Naive B cell (primary cell): Measurements from ENCODE around the gene GABRB1. TPM values are rescaled to one million over a fixed set of nuclear protein-coding genes. Genes with fewer than 3 reads are reported as not detected.

Experiments used
- ATAC-seq, 2 donors: fragments of 150-1000 bp; cut with Tn5 transposase; 2 replicates each; pipeline ENCODE4 v1.10.0; 2021; ENCODE audit warnings: low read depth in 2 of 2, mild to moderate bottlenecking in 2 of 2, moderate library complexity in 2 of 2
- DNase-seq: peaks from one replicate; pipeline ENCODE4 v3.0.0; 2022
- H3K27ac Mint-ChIP-seq, 6 donors: one replicate each; pipeline ENCODE4 v1.8.0; 2020 to 2022; ENCODE audit warnings: mild to moderate bottlenecking in 6 of 6, mixed read lengths in 6 of 6, moderate library complexity in 5 of 6, inconsistent platforms in 2 of 6
- H3K27me3 Mint-ChIP-seq, 3 donors: one replicate each; pipeline ENCODE4 v1.8.0; 2021 to 2022; ENCODE audit warnings: mixed read lengths in 3 of 3, mild to moderate bottlenecking in 1 of 3
- H3K36me3 Mint-ChIP-seq, 2 donors: one replicate each; pipeline ENCODE4 v1.8.0; 2020 to 2022; ENCODE audit warnings: mixed read lengths in 2 of 2, inconsistent platforms in 1 of 2, mild to moderate bottlenecking in 1 of 2
- H3K4me1 Mint-ChIP-seq, 3 donors: one replicate each; pipeline ENCODE4 v1.8.0; 2020 to 2022; ENCODE audit warnings: mixed read lengths in 3 of 3, inconsistent platforms in 1 of 3, mild to moderate bottlenecking in 1 of 3, moderate library complexity in 1 of 3
- H3K4me3 Mint-ChIP-seq, 8 donors: one replicate each; pipeline ENCODE4 v1.8.0; 2020 to 2022; ENCODE audit warnings: mild to moderate bottlenecking in 8 of 8, mixed read lengths in 8 of 8, moderate library complexity in 8 of 8, inconsistent platforms in 2 of 8
- H3K9me3 Mint-ChIP-seq, 7 donors: one replicate each; pipeline ENCODE4 v1.8.0; 2020 to 2022; ENCODE audit warnings: mixed read lengths in 7 of 7, mild to moderate bottlenecking in 5 of 7, inconsistent platforms in 2 of 7, moderate library complexity in 1 of 7
- polyA plus RNA-seq, 6 donors: library from polyadenylated mRNA; unstranded; fragments of 300-500 nt; fragmentation: Illumina TruSeq; gene quantifications; one replicate each; pipeline ENCODE4 v1.2.3, GENCODE V29; 2021; ENCODE audit warnings: low read depth in 6 of 6

The GABRB1 gene
- polyA plus RNA-seq, 6 donors from 2014 or later = not detected

GRCh38 chr4:47419296-47419695 lies 387.9 kb downstream of the GABRB1 start:
- ATAC-seq = no peak
- Mint-ChIP-seq H3K27me3 (peaks cover 0 to 8% (median 0%) of the 10 kb centered on the region in 3 donors), H3K4me3 (no peak overlapping the region), H3K27ac (no peak overlapping the region), H3K36me3 (no peaks in the 10 kb centered on the region), H3K4me1 (no peaks in the 10 kb centered on the region), H3K9me3 (peaks cover 0 to 3% (median 0%) of the 10 kb centered on the region in 7 donors)
- no peak for DNase-seq

DNA sequence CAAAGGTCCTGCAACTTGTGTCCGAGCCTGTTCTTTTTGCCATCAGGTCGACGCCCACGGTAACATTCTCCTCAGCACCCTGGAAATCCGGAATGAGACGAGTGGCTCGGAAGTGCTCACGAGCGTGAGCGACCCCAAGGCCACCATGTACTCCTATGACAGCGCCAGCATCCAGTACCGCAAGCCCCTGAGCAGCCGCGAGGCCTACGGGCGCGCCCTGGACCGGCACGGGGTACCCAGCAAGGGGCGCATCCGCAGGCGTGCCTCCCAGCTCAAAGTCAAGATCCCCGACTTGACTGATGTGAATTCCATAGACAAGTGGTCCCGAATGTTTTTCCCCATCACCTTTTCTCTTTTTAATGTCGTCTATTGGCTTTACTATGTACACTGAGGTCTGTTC lies 394.3 kb downstream of the GABRB1 start:
- no peak for DNase-seq
- Mint-ChIP-seq H3K4me3 (no peak overlapping the region), H3K27me3 (peaks cover 0 to 8% (median 0%) of the 10 kb centered on the region in 3 donors), H3K4me1 (no peaks in the 10 kb centered on the region), H3K36me3 (no peaks in the 10 kb centered on the region), H3K27ac (no peak overlapping the region), H3K9me3 (peaks cover 0 to 3% (median 0%) of the 10 kb centered on the region in 7 donors)
- no peak for ATAC-seq

- Mint-ChIP-seq H3K9me3 (peaks cover 0 to 2% (median 0%) of the 10 kb centered on the region in 7 donors), H3K4me3 (no peak overlapping the region), H3K27ac (no peak overlapping the region), H3K36me3 (no peaks in the 10 kb centered on the region), H3K27me3 (no peaks in the 10 kb centered on the region), H3K4me1 (no peaks in the 10 kb centered on the region)
- DNase-seq = no peak
- ATAC-seq = no peak
Observed at GRCh38 chr4:47427935-47428334, 396.6 kb downstream of the GABRB1 start.

DNA sequence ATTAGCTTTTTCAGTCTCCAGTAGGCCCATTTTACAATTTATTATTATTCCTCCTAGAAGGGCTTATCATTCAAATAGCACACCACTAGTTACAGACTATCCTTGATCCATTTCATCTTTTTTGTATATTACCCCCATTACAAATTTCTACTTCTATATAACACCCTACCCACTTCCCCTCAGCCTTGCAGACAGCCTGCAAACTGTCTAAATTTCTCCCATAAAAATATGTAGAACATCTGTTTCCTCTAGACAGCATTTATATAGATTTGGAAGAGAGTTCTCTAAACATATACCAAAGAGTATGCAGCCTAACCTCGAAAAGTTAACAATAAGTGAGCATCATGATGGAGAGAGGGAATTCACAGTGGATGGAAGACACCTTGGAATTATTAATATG lies 401.4 kb downstream of the GABRB1 start:
- Mint-ChIP-seq H3K27me3 (no peaks in the 10 kb centered on the region), H3K27ac (peak overlapping the region in 2 of 6 donors; percentile 14 to 82), H3K4me3 (no peak overlapping the region), H3K36me3 (peaks cover 0 to 8% of the 10 kb centered on the region in 2 donors), H3K4me1 (no peaks in the 10 kb centered on the region), H3K9me3 (peaks cover 0 to 6% (median 2%) of the 10 kb centered on the region in 7 donors)
- DNase-seq (no peak), ATAC-seq (no peak)

- no peak for DNase-seq
- Mint-ChIP-seq H3K27ac (no peak overlapping the region), H3K27me3 (no peaks in the 10 kb centered on the region), H3K4me1 (no peaks in the 10 kb centered on the region), H3K9me3 (peaks cover 0 to 6% (median 2%) of the 10 kb centered on the region in 7 donors), H3K36me3 (peaks cover 0 to 8% of the 10 kb centered on the region in 2 donors), H3K4me3 (no peak overlapping the region)
- ATAC-seq = no peak
Observed at GRCh38 chr4:47434931-47435330, 403.6 kb downstream of the GABRB1 start.

DNA sequence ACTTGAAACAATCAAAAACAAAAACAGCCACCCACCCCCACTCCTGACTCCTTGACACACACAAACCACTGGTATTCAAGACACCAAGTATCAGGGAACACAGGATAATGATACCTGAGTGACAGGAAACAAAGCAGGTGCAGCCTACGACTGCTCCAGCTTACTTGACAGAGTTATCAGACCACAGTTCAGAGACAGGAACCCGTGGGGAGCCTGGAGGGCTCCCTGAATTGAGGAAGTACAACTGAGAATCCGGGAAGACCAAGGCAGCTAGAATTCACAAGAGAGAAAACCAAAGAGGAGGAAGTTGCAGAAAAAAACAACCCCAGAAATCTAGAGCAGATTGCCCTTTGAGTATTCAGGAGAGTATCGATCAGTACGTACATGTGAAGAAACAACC lies 411.6 kb downstream of the GABRB1 start:
- Mint-ChIP-seq H3K4me1 (peaks cover 15 to 18% (median 16%) of the 10 kb centered on the region in 3 donors), H3K4me3 (peak overlapping the region in 5 of 8 donors; percentile 46 to 68 (median 56)), H3K36me3 (no peaks in the 10 kb centered on the region), H3K27ac (peak overlapping the region in 3 of 6 donors; percentile 17 to 86 (median 44)), H3K9me3 (no peaks in the 10 kb centered on the region), H3K27me3 (no peaks in the 10 kb centered on the region)
- peak; percentile 8 for DNase-seq
- peak; percentile 78 to 85 for ATAC-seq

DNA sequence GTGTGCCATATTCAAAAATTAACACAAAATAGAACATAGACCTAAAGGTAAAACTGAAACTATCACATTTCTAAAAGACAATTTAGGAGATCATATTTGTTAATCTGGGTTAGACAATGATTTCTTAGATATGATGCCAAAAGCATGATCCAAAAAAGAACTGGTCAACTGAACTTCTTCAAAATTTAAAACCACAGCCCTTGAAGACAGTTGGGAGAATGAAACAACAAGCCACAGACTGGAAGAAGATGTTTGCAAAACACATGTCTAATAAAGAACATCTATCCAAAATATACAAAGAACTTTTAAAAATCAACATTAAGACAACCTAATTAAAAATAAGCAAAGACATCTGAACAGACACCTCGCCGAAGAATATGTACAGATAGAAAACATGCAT lies 412.7 kb downstream of the GABRB1 start:
- Mint-ChIP-seq H3K4me1 (peaks cover 15 to 18% (median 16%) of the 10 kb centered on the region in 3 donors), H3K36me3 (peaks cover 2 to 7% of the 10 kb centered on the region in 2 donors), H3K9me3 (no peaks in the 10 kb centered on the region), H3K27ac (no peak overlapping the region), H3K27me3 (no peaks in the 10 kb centered on the region), H3K4me3 (no peak overlapping the region)
- ATAC-seq (no peak), DNase-seq (no peak)

DNA sequence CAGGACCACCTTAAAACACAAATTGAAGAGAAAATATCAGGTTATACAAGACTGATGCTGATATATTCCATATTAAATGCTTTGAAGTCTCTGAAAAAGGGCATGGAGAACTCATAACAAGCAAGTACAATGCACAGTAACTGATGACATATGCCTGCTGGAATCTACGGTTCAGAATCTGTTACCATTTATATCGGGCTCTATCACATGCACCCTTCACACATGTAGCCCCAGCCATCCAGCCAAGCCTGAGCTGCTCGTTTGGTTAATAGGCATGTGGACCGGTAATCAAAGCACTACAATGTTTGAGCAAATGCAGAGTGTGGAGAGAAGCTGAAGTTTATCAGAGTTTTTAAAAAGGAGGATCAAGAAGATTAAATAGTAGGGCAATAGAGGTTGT lies 420.3 kb downstream of the GABRB1 start:
- DNase-seq = no peak
- H3K36me3 Mint-ChIP-seq = peaks cover 23 to 50% of the 10 kb centered on the region in 2 donors
- no peaks in the 10 kb centered on the region for H3K4me1 Mint-ChIP-seq
- ATAC-seq = no peak
- no peaks in the 10 kb centered on the region for H3K9me3 Mint-ChIP-seq
- peak overlapping the region in 1 of 6 donors; percentile 9 for H3K27ac Mint-ChIP-seq
- no peaks in the 10 kb centered on the region for H3K27me3 Mint-ChIP-seq
- H3K4me3 Mint-ChIP-seq = no peak overlapping the region

GRCh38 chr4:47462799-47463234 lies 431.4 kb downstream of the GABRB1 start:
- ATAC-seq (no peak), DNase-seq (no peak)
- no peaks in the 10 kb centered on the region for H3K27me3 Mint-ChIP-seq
- H3K4me3 Mint-ChIP-seq = peak overlapping the region; percentile 88 to 96 (median 94)
- no peaks in the 10 kb centered on the region for H3K9me3 Mint-ChIP-seq
- H3K36me3 Mint-ChIP-seq = peaks cover 10 to 16% of the 10 kb centered on the region in 2 donors
- H3K27ac Mint-ChIP-seq = peak overlapping the region; percentile 92 to 99 (median 96)
- H3K4me1 Mint-ChIP-seq = peaks cover 29 to 46% (median 35%) of the 10 kb centered on the region in 3 donors

GRCh38 chr4:47463235-47463956 lies 432.0 kb downstream of the GABRB1 start, which contains the start of gene COMMD8:
TSS of gene COMMD8 (minus strand) at chr4:47463702. CDS start at chr4:47463651, 51 bp downstream.
- Mint-ChIP-seq H3K36me3 (peaks cover 10% of the 10 kb centered on the region in 2 donors), H3K4me3 (peak within 1 kb of the TSS; percentile 88 to 96 (median 94)), H3K27ac (peak within 1 kb of the TSS; percentile 92 to 99 (median 97)), H3K27me3 (no peaks in the 10 kb centered on the region), H3K4me1 (peaks cover 29 to 44% (median 35%) of the 10 kb centered on the region in 3 donors), H3K9me3 (no peaks in the 10 kb centered on the region)
- DNase-seq (peak; percentile 98), ATAC-seq (peak; percentile 82)

- Mint-ChIP-seq H3K9me3 (no peaks in the 10 kb centered on the region), H3K27ac (peak overlapping the region; percentile 34 to 97 (median 78)), H3K36me3 (no peaks in the 10 kb centered on the region), H3K4me1 (peaks cover 29 to 41% (median 35%) of the 10 kb centered on the region in 3 donors), H3K27me3 (no peaks in the 10 kb centered on the region), H3K4me3 (peak overlapping the region in 2 of 8 donors; percentile 27 to 92)
- ATAC-seq = peak; percentile 38 to 49
- peak; percentile 50 for DNase-seq
Observed at GRCh38 chr4:47465004-47465403, 433.6 kb downstream of the GABRB1 start.

- H3K4me3 Mint-ChIP-seq = no peak overlapping the region
Observed at GRCh38 chr4:47466056-47466785, 434.9 kb downstream of the GABRB1 start.

DNA sequence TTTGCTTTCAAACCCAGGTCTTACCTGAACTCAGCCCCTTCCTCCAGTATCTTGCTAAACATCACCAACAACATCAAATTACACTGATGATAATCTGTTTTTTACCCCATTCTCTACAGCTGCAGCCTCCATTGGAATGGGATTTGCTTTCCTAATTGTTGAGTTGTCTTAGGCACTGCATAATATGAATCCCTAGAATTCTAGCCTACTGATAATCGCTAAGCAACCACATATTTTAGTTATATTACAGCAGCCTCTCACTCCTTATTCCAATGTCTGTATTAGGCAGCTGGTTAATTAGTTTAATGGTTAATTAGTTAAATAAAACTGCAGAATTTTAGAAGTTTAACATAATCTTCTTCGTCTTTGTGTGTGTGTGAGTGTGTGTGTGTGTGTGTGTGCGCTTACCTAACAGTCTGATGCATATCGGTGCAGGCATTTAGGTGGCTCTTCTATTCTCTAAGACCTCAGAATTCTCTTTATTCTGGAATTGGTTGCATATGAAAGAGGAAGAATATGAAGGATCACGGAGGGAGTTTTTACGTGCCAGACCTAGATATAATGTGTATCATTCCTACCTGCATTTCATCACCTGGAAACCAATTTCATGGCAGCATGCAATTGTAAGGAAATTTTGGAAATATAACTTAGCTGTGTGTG lies 437.5 kb downstream of the GABRB1 start:
- DNase-seq (no peak), ATAC-seq (no peak)
- Mint-ChIP-seq H3K27me3 (no peaks in the 10 kb centered on the region), H3K4me3 (no peak overlapping the region), H3K9me3 (no peaks in the 10 kb centered on the region), H3K4me1 (peaks cover 1 to 18% (median 11%) of the 10 kb centered on the region in 3 donors), H3K36me3 (peaks cover 0 to 5% of the 10 kb centered on the region in 2 donors), H3K27ac (peak overlapping the region in 1 of 6 donors; percentile 40)

More at GRCh38 chr4:47466056-47466785, 434.9 kb downstream of the GABRB1 start:
- Mint-ChIP-seq H3K9me3 (no peaks in the 10 kb centered on the region), H3K36me3 (no peaks in the 10 kb centered on the region), H3K4me1 (peaks cover 21 to 34% (median 27%) of the 10 kb centered on the region in 3 donors), H3K27ac (peak overlapping the region in 4 of 6 donors; percentile 7 to 97 (median 64)), H3K27me3 (no peaks in the 10 kb centered on the region)
- DNase-seq = no peak
- no peak for ATAC-seq
